Keratinocyte (primary cell): ENCODE results near the gene HHIP.

Experiments
- CTCF ChIP-seq, 3 experiments: IDR thresholded peaks in 1 of 3; conservative IDR thresholded peaks in 1 of 3; optimal IDR thresholded peaks in 1 of 3; 2 replicates in 2 of 3; 3 replicates in 1 of 3; pipeline versions ENCODE3 to v1.5.1; 2011; ENCODE audit warnings: low read length in 3 of 3, mild to moderate bottlenecking in 3 of 3, moderate library complexity in 2 of 3, control low read depth in 1 of 3, inconsistent platforms in 1 of 3; ENCODE audit not compliant: insufficient read depth in 2 of 3; ENCODE audit errors: extremely low read depth in 1 of 3
- EZH2 ChIP-seq: IDR thresholded peaks from one replicate; pipeline ENCODE4 v1.6.1; 2012; ENCODE audit warnings: inconsistent platforms, mild to moderate bottlenecking, low read length, moderate library complexity

- TF ChIP-seq EZH2, result no peak
- no peak for TF ChIP-seq CTCF (optimal IDR thresholded peaks at IDR 0.05 in 1 of 3, IDR thresholded peaks at IDR 0.05 in 1 of 3, conservative IDR thresholded peaks at IDR 0.05 in 1 of 3; ENCODE audit: extremely low read depth in 1 of 3, insufficient read depth in 2 of 3, low read length in 3 of 3)
These were observed 83.2 kb downstream of the HHIP start for GRCh38 chr4:144729175-144729574.
